ENCODE data around the gene PSEN2.
"Not testable (repeated sequence)": the region's sequence is repeated elsewhere in the genome, so short reads cannot be mapped to it uniquely, and the experiment has no call there.

The PSEN2 gene

DNA sequence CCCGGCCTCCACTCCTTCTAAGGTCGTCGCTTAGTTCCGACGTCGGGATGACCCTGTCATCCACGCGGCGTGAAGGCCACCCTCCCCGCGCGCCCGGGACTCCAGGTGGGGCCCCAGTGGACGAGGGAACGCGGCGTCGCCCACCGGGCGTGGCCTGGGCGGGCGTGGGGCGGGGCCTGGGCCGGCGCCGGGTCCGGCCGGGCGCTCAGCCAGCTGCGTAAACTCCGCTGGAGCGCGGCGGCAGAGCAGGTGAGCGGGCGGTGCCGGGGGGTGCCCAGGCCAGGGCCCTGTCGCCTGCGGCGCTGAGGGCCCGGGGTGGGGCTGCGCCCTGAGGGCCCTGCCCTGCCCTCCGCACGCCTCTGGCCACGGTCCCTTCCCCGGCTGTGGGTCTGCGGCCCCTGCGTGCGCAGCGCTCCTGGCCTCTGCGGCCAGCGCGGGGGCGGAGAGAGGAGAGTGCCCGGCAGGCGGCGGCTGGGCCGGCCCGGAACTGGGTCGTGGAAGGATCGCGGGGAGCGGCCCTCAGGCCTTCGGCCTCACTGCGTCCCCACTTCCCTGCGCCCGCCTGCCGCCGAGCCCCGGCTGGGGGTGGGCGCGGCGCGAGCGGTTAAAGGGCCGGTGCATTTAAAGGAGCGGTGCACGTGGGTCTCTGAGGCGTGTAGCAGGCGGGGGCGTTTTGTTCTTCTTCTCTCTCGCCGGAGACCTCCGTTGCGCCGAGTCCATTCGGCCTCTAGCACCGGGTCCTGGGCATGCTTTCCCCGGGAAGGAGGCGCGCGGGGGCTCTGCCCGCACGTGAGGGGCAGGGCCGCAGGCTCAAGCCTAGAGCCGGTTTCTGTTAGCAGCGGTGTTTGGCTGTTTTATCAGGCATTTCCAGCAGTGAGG is at the start of gene PSEN2:
Gene PSEN2, plus strand, starts transcription at position 216 of the 879 bp plus-strand sequence. CDS start 11,292 bp downstream, outside the sequence.
- DNase-seq (ENCODE audit: low read depth) = peak; percentile 37

DNA sequence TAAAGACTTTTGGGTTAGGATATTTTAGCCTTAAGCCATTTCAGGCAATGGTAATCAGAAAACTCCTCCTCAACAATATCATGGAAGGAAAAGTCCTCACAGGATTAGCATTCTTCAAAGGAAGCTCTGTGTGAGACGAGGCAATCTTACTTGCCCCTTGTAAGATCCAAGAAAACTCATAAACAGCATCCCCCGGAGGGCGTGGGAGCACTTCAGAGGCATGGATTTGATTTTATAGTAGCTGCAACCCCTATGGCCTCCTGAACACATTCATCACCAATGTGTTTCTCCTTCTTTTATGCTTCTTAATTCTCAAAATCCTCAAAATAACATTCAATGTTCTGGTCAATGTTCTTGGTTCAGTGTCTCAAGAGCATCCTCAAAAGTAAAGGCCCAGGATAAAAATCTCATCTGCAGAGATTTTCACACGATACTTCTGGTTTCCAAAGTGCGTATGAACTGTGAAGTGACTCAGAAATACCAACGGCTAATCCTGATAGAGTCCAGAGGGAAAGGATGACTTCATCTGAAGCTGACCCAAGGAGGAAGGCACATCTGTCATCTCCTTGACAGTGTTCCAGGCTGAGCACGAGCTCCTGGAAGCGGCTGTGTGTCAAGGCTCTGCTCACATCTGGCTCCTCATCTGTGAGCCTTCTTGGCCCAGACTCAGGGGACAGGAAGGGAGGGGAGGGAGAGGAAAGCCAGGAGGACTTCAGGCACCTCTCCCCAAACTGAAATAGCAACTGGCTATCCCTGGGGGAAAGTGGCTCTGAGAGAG is 49.3 kb upstream of the PSEN2 start:
- DNase-seq (ENCODE audit: low read depth) = no peak

DNA sequence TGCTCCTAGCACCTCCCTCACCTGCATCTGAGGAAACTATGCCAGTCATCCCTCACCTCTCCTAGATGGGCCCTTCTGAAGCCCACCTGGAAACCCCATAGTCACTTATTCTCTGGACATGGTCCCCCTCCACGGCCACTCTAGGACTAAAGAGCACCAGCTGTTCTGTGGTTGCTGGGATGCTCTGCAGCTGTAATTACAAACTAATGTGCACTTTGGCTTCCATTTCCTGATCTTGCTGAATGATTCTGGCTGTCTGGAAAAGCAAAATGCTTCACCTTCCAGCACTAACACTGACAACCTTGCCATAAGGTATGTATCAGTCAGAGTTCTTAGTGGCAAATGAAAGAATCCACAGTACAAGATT is 48.7 kb upstream of the PSEN2 start:
- DNase-seq (ENCODE audit: low read depth) = no peak

DNA sequence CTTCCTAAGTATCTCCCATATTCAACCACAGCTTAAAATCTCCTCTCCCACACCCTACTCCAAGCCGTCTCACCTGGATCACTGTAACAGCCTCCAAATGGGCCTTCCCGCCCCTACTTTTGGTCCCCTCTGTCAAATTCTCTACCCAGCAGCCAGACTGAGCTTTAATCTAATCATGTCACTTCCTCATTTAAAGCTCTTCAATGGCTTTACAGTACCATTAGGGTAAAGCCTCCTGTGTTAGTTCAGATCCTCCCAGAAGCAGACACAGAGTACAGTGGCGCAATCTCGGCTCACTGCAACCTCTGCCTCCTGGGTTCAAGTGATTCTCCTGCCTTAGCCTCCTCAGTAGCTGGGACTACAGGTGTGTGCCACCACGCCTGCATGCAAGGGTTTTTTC is 46.8 kb upstream of the PSEN2 start:
- DNase-seq (ENCODE audit: low read depth) = no peak

DNA sequence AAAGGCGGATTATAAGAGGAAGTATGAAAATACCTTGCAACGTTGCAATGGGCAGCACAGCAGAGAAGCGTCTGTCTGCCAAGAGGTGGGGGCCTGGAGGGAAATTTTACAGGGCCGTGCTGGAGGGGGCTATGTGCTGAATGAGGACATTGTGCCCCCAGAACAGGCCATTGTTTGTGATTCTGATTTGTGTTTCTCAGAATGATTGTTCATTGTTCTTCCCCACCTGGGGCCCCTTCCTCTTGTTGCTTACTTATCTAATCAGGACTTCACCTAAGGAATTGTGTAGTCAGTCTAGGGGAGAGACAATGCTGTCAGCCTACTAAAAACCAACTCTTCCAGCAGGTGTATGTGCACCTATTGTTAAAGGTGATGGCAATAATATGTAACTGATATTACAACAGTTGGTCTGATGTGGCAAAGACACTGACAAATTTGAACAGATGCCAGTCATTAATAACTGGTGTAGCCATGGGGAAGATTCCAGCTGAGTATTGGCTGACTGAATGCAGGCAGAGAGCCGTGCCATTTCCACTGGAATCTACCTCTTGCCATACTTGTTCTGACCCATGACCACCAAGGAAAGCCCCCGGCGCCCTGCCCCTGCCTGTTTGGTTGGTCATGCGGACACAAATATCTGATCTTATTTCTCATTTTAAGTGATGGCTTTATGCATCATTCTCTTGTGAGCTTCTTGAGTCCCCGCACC is 45.2 kb upstream of the PSEN2 start:
- no peak for DNase-seq (ENCODE audit: low read depth)

DNA sequence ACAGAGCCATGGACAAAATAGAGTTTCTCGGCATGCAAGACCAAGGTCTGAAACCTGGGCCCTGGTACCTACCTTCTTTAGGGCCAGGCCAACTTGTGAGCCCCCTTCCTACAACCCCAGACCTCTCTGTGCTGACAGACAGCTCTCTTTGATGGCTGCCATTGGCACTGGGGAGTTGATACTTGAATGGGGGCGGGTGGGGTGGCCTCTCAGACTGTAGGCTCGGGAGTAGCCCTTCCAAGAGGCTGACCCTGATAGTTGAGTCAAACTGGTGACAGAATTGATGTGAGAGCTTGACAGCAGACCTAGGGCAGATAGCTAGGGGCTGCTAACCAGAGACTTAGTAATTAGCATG is 44.7 kb upstream of the PSEN2 start:
- no peak for DNase-seq (ENCODE audit: low read depth)

DNA sequence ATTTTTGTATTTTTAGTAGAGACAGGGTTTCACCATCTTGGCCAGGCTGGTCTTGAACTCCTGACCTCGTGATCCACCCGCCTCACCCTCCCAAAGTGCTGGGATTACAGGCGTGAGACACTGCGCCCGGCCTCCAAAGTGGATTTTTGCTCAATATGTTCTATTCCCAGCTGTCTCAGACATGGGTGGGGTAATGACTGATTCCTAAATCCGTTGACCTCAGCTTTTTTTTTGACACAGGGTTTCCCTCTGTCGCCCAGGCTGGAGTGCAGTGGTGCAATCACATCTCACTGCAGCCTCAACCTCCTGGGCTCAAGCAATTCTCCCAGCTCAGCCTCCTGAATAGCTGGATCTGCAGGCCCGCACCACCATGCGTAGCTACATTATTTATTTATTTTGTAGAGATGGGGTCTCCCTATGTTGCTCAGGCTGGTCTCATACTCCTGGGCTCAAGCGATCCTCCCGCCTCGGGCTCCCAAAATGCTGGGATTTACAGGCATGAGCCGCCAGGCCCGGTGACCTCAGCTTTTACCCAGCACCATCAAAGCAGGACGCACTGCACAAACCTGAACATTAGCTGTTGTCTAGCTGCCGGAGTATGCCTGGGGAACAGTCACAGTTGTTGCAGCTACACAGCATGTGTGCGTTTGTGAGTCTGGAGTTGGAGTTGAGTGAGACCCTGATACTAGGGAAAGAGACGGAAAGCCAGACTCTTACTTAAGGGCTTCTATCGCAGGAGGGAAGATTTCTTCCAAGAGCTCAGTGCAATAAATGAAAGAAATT is 43.7 kb upstream of the PSEN2 start:
- DNase-seq (ENCODE audit: low read depth) = no peak

DNA sequence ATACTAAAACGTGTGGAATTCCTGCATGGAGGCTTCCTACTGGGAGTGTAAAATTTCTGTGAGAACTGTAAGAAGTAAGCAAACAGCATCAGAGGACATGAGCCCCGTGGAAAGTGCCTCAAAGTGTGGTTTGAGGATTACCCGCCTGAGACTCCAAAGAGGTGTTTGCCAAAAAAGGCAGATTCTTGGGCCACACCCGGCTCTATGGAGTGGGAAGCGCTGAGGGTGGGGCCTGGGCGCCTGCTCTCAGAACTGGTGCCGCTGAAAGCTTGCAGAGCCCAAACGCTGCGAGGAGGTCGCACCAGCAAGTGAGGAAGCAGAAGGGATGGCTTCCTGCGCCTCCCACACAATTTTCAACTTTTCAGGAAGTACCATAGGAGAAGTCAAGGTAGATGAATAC is 43.0 kb upstream of the PSEN2 start:
- DNase-seq (ENCODE audit: low read depth) = no peak

DNA sequence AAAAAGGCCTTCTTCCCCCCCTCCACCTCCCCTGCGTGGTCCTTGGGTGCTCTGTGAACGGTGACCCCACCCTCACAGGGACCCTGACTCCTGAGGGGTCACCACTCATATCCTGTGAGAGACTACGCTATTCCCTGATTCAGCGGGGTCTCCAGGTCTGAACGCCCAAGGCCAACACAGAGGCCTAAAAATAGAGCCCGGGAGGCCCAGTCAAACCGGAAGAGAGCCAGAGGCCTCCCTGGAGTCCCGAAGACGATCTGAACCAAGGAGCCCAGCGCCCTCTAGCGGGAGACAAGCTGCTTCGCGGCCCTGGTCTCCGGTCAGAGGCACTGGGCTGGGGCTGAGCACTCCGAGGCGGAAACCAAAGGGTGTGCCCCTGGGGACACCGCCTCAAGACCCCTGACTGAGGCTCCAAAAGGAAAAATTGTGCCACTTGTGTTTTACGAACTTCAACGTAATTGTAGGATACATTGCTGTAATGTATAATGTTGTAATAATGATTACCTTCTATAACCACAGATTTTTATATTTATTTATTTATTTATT is 42.4 kb upstream of the PSEN2 start:
- peak; percentile 87 for DNase-seq (ENCODE audit: low read depth)

DNA sequence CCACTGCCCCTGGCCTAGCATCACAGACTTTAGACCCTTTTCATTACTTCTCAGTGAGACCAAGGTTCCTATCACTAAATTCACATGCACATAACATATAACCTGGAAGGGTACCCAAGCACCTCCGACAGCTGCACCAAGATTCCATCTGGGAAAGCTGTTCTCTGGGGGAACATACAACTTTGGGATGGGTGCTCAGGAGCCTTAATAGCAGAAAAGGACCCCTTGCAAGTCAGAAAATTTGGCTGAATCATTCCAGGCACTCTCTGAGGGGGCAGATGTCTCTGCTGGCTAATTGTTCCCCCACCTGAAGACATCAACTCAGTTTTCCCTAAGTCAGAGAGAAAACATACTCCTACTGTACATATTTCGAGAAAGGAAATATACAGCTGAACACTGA is 41.3 kb upstream of the PSEN2 start:
- no peak for DNase-seq (ENCODE audit: low read depth)

DNA sequence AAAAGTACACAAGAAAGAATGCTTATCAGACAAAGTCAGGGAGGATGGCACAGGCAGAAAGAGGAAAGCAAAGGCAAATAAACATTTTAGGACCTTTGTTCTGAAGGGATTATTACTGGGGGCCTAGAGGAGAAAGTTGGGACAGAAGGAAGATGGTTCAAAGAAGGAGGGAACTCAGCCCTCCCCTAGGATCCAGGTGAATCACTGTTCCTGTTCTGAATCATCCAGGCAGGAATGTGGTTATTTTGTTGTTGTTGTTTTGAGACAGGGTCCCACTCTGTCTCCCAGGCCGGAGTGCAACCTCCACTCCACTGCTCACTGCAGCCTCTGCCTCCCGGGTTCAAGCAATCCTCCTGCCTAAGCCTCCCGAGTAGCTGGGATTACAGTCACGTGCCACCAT is 38.5 kb upstream of the PSEN2 start:
- DNase-seq (ENCODE audit: low read depth) = no peak

DNA sequence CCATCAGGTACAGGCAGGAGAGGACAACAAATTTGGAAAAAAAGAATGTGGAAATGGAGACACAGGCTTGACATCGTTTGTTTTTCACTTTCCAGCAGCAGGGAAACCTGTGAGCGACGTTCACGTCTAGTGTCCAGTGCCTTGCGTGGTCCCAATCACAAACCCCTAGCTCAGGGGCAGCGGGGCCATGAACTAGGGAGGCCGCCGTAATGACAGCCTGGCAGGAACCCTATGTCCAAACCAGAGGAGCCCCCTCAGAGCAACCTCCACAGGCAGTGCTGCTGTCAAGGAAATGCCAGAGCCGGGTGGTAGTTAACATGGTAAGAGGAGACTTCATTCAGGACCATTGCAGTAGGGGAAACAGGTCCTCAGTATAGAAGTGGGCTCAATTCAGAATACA is 37.8 kb upstream of the PSEN2 start:
- DNase-seq (ENCODE audit: low read depth) = no peak

DNA sequence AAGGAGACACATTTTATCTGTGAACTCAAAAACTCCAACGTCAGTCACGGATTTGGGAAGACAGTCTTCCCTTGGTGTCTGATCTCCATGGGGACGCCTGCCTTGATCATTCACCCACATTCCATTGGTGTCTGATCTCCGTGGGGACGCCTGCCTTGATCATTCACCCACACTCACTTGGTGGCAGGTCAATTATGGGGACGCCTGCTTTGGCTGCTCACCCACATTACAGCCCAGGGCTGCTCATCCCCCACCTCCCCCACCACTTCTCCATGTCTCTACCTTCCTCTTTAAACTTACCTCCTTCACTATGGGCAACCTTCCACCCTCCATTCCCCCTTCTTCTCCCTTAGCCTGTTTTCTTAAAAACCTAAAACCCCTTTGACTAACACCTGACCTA is 36.2 kb upstream of the PSEN2 start:
- DNase-seq (ENCODE audit: low read depth) = not testable (repeated sequence)

DNA sequence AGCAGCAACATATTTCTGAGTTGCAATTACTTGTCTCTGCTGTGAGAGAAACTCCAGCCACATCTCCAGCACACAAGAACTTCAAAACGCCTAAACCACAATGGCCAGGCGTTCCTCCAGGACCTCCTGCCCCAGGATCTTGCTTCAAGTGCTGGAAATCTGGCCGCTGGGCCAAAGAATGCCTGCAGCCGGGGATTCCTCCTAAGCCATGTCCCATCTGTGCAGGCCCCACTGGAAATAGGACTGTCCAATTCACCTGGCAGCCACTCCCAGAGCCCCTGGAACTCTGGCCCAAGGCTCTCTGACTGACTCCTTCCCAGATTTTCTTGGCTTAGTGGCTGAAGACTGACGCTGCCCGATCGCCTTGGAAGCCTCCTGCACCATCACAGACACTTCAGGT is 35.0 kb upstream of the PSEN2 start:
- DNase-seq (ENCODE audit: low read depth) = not testable (repeated sequence)

DNA sequence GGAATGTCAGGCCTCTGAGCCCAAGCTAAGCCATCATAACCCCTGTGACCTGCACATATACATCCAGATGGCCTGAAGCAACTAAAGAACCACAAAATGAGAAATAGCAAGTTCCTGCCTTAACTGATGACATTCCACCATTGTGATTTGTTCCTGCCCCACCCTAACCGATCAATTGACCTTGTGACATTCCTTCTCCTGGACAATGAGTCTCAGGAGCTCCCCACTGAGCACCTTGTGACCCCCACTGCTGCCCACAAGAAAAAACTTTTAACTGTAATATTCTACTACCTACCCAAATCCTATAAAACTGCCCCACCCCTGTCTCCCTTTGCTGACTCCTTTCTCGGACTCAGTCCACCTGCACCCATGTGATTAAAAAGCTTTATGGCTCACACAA is 32.5 kb upstream of the PSEN2 start:
- not testable (repeated sequence) for DNase-seq (ENCODE audit: low read depth)

DNA sequence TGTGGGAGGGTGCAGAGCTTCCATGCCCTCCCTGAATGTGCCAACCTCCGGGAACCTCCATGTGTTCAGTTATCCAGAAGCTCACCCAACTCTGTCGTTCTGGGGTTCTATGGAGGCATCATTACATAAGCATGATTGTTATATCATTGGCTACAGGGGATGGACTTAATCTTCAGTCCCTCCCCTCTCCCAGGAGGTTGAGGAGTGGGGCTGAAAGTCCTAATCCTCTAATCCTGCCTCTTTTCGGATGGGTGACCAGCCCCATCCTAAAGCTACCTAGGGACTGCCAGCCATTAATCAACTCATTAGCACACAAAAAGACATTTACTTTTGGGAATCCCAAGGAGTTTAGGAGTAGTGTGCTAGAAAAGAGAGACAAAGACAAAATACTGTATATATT is 32.0 kb upstream of the PSEN2 start:
- DNase-seq (ENCODE audit: low read depth) = no peak

DNA sequence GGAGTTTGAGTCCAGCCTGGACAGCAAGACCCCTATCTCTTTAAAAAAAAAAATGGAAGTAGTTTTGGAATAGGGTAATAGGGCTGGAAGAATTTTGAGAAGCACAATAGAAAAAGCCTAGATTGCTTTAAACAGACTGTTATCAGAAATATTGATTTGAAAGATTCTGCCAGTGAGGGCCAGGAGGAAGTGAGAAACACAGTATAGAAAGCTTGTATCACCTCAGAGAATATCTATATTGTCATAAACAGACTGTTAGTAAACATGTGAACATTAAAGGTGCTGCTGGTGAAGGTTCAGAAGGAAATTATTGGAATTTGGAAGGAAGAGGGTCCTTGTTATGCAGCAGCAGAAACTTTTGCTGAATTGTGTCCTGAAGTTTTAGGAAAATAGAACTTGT is 24.8 kb upstream of the PSEN2 start:
- DNase-seq (ENCODE audit: low read depth) = no peak

DNA sequence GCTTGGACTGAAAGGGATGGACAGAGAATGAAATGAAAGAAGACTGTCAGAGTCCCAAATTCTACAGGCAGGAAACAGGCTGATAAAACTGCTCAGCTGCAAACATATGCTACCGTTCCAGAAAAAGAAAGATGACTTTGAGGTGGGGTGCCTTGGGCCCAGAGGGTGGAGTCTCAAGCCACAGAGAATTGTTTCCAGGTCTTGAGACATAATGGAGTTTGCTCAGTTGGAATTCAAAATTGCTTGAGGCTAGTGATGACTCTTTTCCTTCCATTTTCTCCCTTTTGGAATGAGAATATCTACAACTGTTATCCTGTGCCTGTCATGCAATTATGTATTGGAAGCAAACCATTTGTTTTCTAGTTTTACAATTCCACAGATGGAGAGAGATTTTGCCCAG is 23.6 kb upstream of the PSEN2 start:
- DNase-seq (ENCODE audit: low read depth) = no peak

DNA sequence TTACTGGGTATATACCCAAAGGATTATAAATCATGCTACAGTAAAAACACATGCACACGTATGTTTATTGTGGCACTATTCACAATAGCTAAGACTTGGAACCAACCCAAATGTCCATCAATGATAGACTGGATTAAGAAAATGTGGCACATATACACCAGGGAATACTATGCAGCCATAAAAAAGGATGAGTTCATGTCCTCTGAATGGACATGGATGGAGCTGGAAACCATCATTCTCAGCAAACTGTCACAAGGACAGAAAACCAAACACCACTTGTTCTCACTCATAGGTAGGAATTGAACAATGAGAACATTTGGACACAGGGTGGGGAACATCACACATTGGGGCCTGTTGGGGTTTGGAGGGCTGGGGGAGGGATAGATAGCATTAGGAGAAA is 15.9 kb upstream of the PSEN2 start:
- not testable (repeated sequence) for DNase-seq (ENCODE audit: low read depth)

DNA sequence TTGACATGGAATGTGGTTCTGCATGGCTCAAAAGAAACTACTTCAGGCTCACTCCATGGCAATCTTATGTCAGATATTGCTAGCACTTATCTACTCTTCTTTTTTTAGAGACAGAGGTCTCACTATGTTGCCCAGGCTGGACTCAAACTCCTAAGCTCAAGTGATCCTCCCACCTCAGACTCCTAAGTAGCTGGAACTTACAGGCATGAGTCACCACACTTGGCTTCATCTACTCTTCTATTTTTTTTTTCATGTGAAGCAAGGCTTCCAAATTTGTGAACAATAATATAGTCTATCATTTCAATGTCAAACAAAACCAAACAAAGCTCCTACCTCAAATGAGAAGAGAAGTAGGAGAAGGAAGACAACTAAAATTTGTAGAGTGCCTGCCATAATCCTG is 7.5 kb upstream of the PSEN2 start:
- no peak for DNase-seq (ENCODE audit: low read depth)

DNA sequence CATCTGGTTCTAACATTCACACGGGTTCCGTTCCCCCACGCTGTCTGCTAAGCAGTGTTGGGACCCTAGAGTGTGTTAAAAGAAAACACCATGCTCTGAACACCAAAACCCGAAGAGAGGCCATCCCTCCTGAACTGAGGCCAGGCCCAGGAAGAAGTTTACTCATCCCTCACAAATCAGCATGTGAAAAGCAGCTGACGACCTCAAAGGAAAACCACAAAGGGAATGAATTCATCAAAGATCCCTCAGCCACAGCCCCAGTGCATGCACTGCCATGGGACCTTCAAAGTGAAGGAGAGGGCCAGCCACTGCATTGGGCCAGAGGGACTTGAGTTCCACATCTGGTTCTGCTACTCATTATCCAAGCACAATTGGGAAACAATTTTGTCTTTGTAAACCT is 7.0 kb upstream of the PSEN2 start:
- no peak for DNase-seq (ENCODE audit: low read depth)

DNA sequence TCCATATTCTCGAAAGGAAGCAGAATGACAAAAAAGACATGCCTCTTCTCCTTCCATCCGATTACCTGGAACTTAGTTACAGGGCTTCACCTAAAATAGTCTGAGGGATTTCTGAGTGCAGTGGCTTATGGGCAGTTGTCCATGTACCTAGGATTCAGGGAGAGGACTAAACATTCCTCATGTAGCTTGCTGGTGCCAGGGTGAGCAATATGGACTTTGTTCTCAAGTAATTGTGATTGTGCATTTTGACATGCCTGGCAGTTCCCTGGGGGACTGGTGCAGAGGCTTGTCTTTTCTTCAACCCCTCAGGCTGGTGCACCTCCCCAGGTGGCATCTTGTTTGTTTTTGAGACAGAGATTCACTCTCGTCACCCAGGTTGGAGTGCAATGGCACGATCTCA is 6.1 kb upstream of the PSEN2 start:
- no peak for DNase-seq (ENCODE audit: low read depth)

Measured in activated T-helper 1 cell treated with Interleukin-2 at 50 U/mL for 16 hours (primary cell).